ENCODE results near the gene PPP2R2C.
A peak's percentile ranks its signal among the peaks of the same experiment; 100 is the strongest.

The PPP2R2C gene

DNA sequence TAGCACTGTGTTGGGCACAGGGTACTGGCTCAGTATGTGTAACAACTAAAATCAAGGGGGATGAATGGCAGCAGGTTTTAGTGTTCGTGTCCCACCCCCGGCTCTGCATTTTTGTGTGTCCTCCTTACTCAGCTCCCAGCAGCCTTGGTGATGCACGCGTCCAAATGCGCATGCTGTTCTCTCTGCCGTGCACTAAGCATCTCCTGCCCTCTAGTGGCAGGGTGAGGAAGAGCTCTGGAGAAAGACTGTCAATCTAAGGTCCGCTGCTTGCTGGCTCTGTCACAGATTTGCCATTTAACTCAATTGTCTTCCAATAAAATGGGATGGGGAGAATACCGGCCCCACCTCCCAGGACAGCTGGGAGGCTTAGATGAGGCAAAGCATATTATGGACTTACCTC, 141.4 kb downstream of the PPP2R2C start:
- H3K4me3 ChIP-seq (ENCODE audit: low read depth, low read length): no peak overlapping the region
- TF ChIP-seq, protein P1, sequence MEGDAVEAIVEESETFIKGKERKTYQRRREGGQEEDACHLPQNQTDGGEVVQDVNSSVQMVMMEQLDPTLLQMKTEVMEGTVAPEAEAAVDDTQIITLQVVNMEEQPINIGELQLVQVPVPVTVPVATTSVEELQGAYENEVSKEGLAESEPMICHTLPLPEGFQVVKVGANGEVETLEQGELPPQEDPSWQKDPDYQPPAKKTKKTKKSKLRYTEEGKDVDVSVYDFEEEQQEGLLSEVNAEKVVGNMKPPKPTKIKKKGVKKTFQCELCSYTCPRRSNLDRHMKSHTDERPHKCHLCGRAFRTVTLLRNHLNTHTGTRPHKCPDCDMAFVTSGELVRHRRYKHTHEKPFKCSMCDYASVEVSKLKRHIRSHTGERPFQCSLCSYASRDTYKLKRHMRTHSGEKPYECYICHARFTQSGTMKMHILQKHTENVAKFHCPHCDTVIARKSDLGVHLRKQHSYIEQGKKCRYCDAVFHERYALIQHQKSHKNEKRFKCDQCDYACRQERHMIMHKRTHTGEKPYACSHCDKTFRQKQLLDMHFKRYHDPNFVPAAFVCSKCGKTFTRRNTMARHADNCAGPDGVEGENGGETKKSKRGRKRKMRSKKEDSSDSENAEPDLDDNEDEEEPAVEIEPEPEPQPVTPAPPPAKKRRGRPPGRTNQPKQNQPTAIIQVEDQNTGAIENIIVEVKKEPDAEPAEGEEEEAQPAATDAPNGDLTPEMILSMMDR (IDR thresholded peaks at IDR 0.05; ENCODE audit: control insufficient read depth, extremely low read depth, insufficient read depth): peak; percentile 84
- DNase-seq (ENCODE audit: low read depth): no peak

- no peak for DNase-seq (ENCODE audit: low read depth)
- TF ChIP-seq, protein P1 (IDR thresholded peaks at IDR 0.05; ENCODE audit: control insufficient read depth, extremely low read depth, insufficient read depth): no peak
- H3K4me3 ChIP-seq (ENCODE audit: low read depth, low read length): no peak overlapping the region
Observed at GRCh38 chr4:6330384-6330767, 142.0 kb downstream of the PPP2R2C start.

- TF ChIP-seq, protein P1 (IDR thresholded peaks at IDR 0.05; ENCODE audit: control insufficient read depth, extremely low read depth, insufficient read depth): no peak
- no peak overlapping the region for H3K4me3 ChIP-seq (ENCODE audit: low read depth, low read length)
- DNase-seq (ENCODE audit: low read depth): no peak
Observed at GRCh38 chr4:6329478-6330383, 142.7 kb downstream of the PPP2R2C start.

DNA sequence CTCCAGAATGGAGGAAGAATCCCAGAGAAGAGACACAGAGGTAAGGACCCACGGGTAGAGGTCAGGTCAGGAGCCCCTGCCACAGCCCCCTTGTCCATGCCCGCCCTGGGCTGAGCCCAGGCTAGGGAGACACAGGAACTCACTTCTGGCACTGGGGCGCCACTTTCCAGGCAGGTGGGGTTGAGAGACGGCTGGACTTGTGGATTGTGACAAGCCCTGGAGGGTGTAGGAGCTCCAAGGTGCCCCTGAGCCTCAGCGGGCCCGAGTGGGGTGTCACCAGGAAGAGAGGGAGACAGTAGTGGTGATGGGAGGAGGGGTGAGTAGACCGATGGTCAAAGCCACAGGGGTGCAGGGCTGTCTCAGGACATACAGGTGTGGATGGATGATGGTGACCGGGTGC, 143.9 kb downstream of the PPP2R2C start:
- no peak for DNase-seq (ENCODE audit: low read depth)
- TF ChIP-seq, protein P1 (IDR thresholded peaks at IDR 0.05; ENCODE audit: control insufficient read depth, extremely low read depth, insufficient read depth): no peak

GRCh38 chr4:6327220-6327917, 145.0 kb downstream of the PPP2R2C start:
- no peak overlapping the region for H3K4me3 ChIP-seq (ENCODE audit: low read depth, low read length)
- TF ChIP-seq, protein P1 (IDR thresholded peaks at IDR 0.05; ENCODE audit: control insufficient read depth, extremely low read depth, insufficient read depth): peak; percentile 98
- DNase-seq (ENCODE audit: low read depth): peak; percentile 31

More for the DNA sequence above, 143.9 kb downstream of the PPP2R2C start:
- no peak overlapping the region for H3K4me3 ChIP-seq (ENCODE audit: low read depth, low read length)

- no peak overlapping the region for H3K4me3 ChIP-seq (ENCODE audit: low read depth, low read length)
- no peak for DNase-seq (ENCODE audit: low read depth)
- TF ChIP-seq, protein P1 (IDR thresholded peaks at IDR 0.05; ENCODE audit: control insufficient read depth, extremely low read depth, insufficient read depth): no peak
Observed at GRCh38 chr4:6326312-6327060, 145.9 kb downstream of the PPP2R2C start.
